ENCODE data around the gene CFAP65. TPM values are rescaled to one million over a fixed set of nuclear protein-coding genes. Genes with fewer than 3 reads are reported as not detected.

CFAP65 gene
- total RNA-seq, 1 donor from 2014 or later, result 0.93 TPM

DNA sequence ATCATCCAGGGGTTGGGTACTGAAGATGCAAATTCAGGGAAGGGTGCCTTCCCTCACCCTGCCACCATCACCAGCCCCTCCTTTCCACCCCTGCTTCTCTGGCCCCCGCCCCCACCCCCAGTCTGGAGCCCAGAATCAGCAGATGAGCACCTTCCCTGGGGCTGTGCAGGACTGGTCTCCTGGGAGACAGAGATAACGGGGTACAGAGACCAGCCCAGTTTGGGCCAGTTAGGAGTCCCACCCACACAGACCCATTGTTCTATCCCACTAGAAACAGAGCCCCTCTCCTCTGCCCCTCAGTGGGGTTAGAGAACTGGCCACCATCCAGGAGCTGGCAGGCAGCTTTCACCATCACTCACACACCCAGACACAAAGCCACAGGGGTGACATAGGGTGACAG is 43.6 kb downstream of the CFAP65 start:
- Mint-ChIP-seq H3K4me3 (no peak overlapping the region), H3K27me3 (ENCODE audit: low read depth) (peaks cover 95% of the 10 kb centered on the region), H3K36me3 (ENCODE audit: low read depth) (no peaks in the 10 kb centered on the region), H3K4me1 (no peaks in the 10 kb centered on the region), H3K9me3 (no peaks in the 10 kb centered on the region), H3K27ac (ENCODE audit: unreplicated experiment) (no peak overlapping the region)
- TF ChIP-seq, protein P1, sequence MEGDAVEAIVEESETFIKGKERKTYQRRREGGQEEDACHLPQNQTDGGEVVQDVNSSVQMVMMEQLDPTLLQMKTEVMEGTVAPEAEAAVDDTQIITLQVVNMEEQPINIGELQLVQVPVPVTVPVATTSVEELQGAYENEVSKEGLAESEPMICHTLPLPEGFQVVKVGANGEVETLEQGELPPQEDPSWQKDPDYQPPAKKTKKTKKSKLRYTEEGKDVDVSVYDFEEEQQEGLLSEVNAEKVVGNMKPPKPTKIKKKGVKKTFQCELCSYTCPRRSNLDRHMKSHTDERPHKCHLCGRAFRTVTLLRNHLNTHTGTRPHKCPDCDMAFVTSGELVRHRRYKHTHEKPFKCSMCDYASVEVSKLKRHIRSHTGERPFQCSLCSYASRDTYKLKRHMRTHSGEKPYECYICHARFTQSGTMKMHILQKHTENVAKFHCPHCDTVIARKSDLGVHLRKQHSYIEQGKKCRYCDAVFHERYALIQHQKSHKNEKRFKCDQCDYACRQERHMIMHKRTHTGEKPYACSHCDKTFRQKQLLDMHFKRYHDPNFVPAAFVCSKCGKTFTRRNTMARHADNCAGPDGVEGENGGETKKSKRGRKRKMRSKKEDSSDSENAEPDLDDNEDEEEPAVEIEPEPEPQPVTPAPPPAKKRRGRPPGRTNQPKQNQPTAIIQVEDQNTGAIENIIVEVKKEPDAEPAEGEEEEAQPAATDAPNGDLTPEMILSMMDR (conservative IDR thresholded peaks at IDR 0.05), result no peak
- no peak for DNase-seq (ENCODE audit: low read depth, low spot score)

DNA sequence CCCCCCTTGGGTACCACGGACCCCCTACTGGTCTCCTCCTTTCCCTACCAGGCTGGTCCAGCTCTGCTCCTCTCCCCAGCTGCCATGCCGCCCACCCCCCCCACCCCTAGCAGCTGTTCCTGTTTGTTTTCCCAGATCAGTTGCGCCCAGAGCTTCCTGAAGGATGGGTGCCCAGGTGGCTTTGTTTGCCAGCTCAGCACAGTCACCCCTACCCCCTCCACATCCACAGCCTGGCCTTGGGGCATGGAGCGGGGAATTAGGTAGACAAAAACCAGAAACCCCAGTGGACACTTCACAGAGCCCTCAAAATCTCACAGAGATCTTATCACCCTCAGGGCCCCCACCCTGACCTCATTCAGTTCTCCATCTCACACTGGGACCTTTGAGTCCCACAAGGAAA is 44.4 kb downstream of the CFAP65 start:
- Mint-ChIP-seq H3K4me1 (no peaks in the 10 kb centered on the region), H3K36me3 (ENCODE audit: low read depth) (no peaks in the 10 kb centered on the region), H3K4me3 (no peak overlapping the region), H3K9me3 (no peaks in the 10 kb centered on the region), H3K27ac (ENCODE audit: unreplicated experiment) (no peak overlapping the region), H3K27me3 (ENCODE audit: low read depth) (peaks cover 95% of the 10 kb centered on the region)
- TF ChIP-seq, protein P1 (conservative IDR thresholded peaks at IDR 0.05), result no peak
- DNase-seq (ENCODE audit: low read depth, low spot score), result no peak

DNA sequence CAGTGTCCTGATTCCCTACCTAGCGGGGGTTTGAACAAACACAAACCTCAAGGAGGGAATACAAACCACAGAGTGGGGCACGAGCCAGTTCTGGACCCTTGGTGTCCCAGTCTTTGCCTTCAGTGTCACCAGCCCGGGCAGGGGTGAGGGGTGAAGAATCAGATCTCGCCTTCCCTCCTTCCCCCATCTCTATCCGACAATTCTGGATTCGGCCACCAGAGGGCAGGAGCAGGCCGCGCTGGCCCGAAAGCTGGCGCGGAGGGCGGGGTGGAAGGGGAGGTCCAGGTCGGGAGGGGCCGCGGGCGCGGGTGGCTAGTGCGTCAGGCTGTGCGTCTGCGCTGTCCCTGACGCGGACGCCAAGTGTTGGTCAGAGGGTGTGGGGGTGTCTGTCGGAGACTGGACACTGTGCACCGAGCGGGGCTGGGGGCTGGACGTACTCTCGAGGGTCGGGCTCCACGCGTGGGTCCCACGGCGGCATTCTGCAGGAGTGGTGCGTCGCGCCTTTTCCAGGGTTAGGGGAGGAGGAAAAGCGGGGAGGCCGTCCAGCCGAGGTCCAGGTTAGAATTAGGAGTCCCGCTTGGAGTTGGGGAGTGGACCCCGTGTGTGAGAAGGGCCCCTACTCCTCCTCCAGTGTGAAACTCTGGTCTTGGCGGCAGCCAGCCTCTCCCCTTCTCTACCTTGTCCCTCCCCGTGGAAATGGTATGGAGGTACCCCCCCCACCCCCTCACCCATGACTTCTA is 45.2 kb downstream of the CFAP65 start:
- Mint-ChIP-seq H3K27me3 (ENCODE audit: low read depth) (peaks cover 96% of the 10 kb centered on the region), H3K4me1 (no peaks in the 10 kb centered on the region), H3K36me3 (ENCODE audit: low read depth) (no peaks in the 10 kb centered on the region), H3K9me3 (no peaks in the 10 kb centered on the region), H3K4me3 (peak overlapping the region; percentile 79), H3K27ac (ENCODE audit: unreplicated experiment) (no peak overlapping the region)
- peak; percentile 97 for DNase-seq (ENCODE audit: low read depth, low spot score)
- TF ChIP-seq, protein P1 (conservative IDR thresholded peaks at IDR 0.05), result peak; percentile 91

DNA sequence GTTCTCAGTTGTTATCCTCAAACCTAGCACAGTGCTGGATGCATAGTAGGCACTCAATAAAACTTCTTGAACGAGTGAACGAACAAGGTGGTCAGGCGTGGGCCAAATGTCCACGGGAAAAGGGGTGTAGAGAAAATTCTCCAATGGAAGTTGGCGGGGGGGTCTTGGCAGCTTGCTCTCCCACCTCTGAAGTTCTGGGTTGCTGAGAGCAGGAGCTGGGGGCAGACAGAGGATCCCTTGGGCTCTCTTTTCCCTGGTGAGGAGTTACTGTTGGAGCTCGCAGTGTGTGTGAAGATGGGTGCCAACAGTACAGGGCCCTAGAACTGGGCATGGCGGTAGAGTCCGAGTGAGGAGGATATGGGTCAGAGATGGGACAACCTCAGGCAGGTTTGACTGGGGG is 45.8 kb downstream of the CFAP65 start:
- TF ChIP-seq, protein P1 (conservative IDR thresholded peaks at IDR 0.05), result no peak
- DNase-seq (ENCODE audit: low read depth, low spot score), result no peak
- peaks cover 96% of the 10 kb centered on the region for H3K27me3 Mint-ChIP-seq (ENCODE audit: low read depth)
- no peaks in the 10 kb centered on the region for H3K4me1 Mint-ChIP-seq
- no peaks in the 10 kb centered on the region for H3K36me3 Mint-ChIP-seq (ENCODE audit: low read depth)
- H3K9me3 Mint-ChIP-seq, result no peaks in the 10 kb centered on the region
- no peak overlapping the region for H3K27ac Mint-ChIP-seq (ENCODE audit: unreplicated experiment)
- no peak overlapping the region for H3K4me3 Mint-ChIP-seq

DNA sequence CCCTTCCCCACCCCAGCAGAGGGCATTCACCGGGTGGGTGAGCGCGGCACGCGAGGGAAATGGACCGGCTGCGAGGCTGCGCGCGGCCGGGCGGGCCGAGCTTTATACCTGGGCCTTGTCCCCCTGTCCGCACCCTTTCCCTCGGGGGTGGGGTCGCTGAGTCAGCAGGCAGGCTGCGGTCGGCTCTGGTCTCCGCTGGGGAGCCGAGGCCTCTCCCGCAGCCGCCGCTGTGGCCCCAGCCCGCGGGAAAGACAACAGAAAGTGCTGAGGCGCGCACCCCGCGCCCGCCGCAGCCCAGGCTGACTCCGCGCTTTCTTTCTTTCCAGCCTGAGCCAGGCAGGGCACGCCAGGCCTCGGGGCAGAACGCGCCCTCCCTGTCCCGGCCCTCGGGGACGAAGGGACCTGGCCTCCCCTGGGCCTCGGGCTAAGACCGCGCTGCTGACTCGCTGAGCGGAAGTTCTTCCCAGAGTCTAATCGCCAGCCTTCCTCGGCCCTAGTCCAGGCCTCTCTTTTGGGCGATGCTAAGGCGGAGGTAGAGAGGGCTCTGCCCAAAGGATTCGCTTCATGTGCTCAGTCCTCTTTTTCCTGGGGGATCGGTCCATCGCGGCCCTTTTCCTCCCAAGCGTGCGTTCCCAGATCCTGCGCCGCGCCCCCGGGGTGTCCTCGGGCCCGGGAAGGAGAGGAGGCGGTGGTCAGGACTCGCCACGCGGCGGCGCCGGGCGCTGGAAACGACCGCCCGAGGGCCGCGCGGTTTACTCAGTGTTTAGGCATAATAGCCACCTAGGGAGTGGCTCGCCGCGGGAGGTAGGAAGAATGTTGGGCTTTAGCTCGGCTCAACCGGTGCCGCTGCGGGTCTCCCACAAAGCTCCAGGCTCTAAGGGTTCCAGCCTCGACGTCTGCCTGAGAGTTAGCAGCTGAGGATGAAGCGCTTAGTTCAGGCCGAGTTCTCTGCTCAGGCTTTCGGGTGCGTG is 47.7 kb downstream of the CFAP65 start, which contains the start of gene CRYBA2:
Gene CRYBA2 (minus strand): TSS at position 78 of the 971 bp plus-strand sequence. CDS start 246 bp downstream, outside the sequence.
- no peak for DNase-seq (ENCODE audit: low read depth, low spot score)
- Mint-ChIP-seq H3K27me3 (ENCODE audit: low read depth) (peaks cover 96% of the 10 kb centered on the region), H3K9me3 (no peaks in the 10 kb centered on the region), H3K27ac (ENCODE audit: unreplicated experiment) (no peak within 1 kb of the TSS), H3K4me1 (no peaks in the 10 kb centered on the region), H3K4me3 (no peak within 1 kb of the TSS), H3K36me3 (ENCODE audit: low read depth) (no peaks in the 10 kb centered on the region)
- TF ChIP-seq, protein P1 (conservative IDR thresholded peaks at IDR 0.05), result peak; percentile 27

All from neural crest cell (in vitro differentiated cells).